ENCODE measurements around the gene PADI4.

DNA sequence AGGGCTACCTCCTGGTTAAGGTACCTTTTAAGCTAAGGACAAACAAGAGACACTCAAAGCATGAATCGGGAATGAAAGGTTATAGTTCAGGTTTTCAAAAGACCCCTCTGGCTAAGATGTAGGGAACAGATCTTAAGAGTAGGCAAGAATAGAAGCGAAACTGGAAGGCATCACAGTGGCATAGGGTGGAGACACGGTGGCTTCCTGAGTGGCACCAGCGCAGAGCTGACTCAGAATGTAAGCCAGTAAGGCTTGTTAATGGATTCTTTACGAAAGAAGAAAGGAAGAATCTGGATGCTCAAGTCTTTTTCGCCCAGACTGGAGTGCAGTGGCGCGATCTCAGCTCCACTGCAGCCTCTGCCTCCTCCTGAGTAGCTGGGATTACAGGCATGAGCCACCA lies 85.2 kb downstream of the PADI4 start:
- no peak for TF ChIP-seq EZH2 (IDR thresholded peaks at IDR 0.05; ENCODE audit: low read depth)
- TF ChIP-seq, protein P1, sequence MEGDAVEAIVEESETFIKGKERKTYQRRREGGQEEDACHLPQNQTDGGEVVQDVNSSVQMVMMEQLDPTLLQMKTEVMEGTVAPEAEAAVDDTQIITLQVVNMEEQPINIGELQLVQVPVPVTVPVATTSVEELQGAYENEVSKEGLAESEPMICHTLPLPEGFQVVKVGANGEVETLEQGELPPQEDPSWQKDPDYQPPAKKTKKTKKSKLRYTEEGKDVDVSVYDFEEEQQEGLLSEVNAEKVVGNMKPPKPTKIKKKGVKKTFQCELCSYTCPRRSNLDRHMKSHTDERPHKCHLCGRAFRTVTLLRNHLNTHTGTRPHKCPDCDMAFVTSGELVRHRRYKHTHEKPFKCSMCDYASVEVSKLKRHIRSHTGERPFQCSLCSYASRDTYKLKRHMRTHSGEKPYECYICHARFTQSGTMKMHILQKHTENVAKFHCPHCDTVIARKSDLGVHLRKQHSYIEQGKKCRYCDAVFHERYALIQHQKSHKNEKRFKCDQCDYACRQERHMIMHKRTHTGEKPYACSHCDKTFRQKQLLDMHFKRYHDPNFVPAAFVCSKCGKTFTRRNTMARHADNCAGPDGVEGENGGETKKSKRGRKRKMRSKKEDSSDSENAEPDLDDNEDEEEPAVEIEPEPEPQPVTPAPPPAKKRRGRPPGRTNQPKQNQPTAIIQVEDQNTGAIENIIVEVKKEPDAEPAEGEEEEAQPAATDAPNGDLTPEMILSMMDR (conservative IDR thresholded peaks at IDR 0.05): no peak
